ENCODE measurements around the gene MCRS1.

Gene MCRS1

GRCh38 chr12:49582201-49582600 is 14.3 kb upstream of the MCRS1 start:
- no peak for DNase-seq

DNA sequence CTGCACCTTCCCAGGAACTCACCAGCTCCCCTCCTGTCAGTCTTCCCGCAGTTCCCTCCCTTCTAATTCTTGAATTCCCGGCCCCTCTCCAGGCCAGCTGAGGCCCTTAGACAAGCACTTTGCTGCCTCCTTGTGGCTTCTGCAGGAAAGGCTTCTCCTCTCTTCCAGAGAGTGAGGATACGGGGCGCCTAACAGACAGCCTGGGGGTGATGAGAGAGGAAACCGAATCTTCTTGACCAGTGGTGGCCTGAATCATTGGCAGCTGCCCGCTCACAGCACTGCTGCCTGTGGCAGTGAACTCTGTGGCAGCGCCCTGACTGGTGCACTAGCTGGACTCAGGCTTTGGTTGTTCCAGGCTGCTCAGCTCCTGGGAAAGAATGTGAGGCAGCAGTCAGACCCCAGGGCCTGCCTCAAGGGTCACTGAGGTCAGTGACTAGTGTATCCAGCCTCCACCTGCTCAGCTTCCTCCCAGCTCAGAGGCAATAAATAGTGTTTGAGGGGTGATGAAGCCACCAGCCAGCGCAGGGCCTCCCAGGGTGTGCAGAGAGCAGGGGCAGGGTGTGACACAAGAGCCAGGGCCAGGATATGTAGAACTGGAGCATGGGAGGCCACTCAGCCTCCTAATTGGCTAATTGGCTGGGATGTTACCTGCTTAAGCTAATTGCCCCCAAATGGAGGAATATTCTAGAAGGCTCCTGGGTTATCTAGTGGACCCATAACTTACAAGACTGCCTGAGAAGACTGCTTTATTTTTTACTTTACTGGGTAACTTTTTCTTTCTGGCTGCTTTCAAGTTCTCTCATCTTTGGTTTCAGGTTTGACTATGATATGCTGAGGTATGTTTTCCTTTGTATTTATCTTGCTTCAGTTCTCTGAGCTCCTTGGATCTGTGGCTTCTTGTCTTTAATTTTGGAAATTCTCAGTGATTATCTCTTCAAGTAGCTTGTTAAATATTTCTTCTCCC is 12.9 kb upstream of the MCRS1 start:
- DNase-seq: peak; percentile 43 to 61

GRCh38 chr12:49578471-49579112 is 10.7 kb upstream of the MCRS1 start:
- DNase-seq: no peak

- no peak for DNase-seq
Observed at GRCh38 chr12:49577589-49578315, 9.8 kb upstream of the MCRS1 start.

DNA sequence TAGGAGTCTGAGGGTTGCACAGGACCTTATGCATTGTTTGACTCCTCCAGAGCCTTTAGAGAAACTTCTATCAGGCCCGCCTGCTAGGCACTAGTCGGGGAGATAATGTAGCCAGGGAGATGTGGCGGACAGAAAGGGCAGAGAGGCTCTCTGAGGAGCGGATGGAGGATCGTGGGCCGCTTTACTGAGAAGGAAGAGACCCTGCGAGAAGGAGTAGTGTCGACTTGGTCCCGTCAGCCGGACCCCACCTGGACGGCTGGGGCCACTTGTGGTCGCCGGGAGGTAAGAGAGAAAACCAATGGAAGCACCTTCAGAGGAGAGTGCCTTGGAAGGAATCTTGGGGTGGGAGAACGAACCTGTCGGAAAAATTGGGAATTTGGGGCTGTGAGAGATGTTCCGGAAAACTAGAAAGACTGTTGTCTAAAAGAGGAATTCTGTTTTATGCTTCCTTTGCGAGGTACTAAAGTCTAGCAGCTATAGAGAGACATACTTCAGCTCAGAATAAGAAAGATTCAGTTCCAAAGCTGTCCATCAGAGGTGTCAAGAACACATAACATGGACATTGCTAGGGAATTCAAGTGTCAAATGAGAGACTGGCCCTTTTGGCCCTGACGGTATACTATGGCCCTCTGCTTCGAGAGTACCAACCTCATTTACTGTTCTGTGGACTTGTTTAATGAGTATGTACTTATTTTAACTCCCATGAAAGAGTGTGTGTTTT is 660 bp upstream of the MCRS1 start:
- no peak for DNase-seq

GRCh38 chr12:49567302-49567610 is 686 bp downstream of the MCRS1 start:
- DNase-seq: no peak

GRCh38 chr12:49566361-49566760 is 1.6 kb downstream of the MCRS1 start:
- no peak for DNase-seq

DNA sequence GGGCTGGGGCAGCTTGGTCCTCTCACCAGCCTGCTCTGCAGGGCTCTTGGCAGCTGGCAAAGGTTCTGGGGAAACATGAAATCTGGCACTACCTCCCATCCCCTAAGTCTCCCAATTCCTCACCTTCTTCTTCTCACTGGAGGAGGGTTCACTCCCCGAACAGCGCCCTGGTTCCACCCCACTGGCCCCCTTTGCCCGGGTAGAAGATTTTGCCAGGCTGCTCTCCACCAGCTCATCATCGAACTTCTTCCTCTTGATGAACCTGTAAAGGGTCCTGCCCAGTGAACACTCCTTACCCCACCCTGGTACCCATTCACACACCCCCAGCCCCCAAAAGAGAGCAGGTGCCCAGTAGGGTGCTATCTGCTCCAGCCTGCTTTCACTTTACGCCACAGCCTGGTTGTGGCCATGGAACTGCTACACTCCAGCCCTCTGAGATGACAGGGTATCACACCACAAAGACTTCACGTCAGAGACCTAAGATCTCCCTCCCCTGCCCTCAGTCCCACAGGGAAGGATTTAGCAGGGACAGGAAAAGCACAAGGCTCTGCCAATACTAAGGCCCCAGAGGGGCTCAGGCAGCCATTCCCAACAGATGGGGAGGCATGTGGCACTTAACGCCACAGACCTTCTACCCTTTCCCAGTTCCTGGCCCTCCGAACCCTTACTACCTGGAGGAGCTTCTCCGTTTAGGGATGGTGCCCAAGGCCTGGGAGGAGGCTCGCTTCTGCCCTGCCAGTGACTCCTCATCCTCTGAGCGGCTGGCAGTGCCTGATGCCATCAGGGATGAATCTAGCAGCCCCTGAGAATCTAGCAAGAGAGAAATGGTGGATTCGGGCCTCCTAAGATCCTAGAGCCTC is 2.3 kb downstream of the MCRS1 start:
- DNase-seq: no peak

DNA sequence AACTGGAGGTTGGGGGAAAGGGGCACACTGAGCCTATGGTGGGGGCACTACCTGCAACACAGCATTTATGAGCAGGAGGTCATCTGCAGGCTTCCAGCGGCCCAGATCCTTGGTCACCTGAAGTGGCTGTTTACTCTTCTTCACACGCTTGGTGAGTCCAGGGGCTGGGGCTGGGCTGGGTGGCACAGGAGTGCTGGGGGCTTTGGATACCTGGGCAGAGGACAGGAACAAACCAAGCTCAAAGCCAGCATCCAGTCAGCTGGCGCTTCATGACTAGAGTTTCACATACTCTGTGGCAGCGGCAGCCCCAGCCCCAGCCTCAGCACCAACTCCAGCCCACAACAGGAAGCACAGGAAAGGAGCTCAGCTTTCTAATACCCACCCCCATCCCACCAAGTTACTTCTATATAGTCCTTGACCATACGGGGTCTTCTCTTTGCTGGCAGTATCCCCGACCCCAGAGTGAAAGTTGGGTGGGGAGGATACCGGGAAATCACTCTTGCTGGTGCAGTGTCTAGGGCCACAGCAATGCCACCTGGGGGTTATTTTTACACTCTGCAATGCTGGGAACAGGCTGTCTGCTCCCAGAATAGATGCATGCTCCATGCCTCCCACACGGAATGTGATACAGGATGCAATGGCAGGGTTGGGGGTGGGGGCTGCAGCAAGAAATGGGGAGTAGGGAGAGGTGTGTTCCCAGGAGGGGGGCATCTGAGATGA is 3.1 kb downstream of the MCRS1 start:
- DNase-seq: no peak

GRCh38 chr12:49563951-49564685 is 3.8 kb downstream of the MCRS1 start:
- DNase-seq: no peak

DNA sequence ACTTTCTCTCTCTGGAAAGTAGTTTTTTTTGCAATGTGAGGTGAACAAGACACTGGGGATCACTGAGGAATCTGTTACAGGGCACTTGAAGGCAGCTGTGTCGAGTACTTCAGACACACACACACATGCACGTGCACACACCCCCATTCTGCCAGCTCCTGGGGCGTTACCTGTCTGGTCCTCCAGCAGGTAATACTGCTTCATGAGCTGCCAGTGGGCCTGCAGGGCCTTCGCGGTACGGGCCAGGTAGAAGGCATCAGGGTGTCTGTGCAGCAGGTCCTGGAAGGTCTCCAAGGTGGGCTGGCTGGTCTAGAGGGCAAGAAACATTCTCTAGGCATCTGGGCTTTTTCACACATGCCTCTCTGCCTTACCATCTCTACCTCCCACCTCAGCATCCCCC is 5.1 kb downstream of the MCRS1 start:
- DNase-seq: no peak

- no peak for DNase-seq
Observed at GRCh38 chr12:49562233-49562632, 5.7 kb downstream of the MCRS1 start.

- no peak for DNase-seq
Observed at GRCh38 chr12:49560695-49561094, 7.2 kb downstream of the MCRS1 start.

GRCh38 chr12:49559011-49559675 is 8.8 kb downstream of the MCRS1 start:
- no peak for DNase-seq

DNA sequence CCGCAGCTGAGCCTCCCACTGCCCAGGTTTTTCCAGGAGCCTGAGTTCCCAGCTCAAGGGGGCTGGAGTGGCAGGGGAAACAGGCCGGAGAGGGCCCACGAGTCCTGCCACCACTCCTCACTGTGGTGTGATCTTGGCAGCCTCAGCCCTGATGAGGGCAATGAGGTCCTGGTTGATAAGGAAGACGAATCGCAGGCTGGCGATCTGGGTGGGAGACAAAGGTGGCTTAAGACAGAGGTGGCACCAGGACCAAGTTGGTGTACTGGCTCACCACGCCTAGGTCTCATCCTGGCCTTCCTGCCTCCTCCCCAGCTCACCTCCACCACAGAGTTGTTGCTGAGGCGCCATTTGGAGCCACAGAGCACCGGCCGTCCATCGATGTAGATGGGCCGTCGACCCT is 9.4 kb downstream of the MCRS1 start:
- DNase-seq: no peak

DNA sequence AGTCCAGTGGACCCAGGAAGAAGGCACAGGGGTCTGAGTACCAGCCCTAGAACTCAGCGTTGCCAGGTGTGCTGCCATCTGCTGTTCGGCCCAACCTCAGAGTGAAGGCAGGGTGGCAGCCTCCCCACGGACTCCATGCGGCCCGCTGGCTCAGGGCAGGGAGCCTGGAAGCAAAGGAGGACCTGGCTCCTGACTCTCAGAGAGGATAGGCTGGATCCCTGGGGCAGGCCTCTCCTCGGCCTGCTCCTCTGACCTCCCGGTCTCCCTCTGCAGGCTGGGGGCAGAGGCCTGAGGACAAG is 10.1 kb downstream of the MCRS1 start:
- no peak for DNase-seq

GRCh38 chr12:49557187-49557916 is 10.6 kb downstream of the MCRS1 start:
- no peak for DNase-seq

DNA sequence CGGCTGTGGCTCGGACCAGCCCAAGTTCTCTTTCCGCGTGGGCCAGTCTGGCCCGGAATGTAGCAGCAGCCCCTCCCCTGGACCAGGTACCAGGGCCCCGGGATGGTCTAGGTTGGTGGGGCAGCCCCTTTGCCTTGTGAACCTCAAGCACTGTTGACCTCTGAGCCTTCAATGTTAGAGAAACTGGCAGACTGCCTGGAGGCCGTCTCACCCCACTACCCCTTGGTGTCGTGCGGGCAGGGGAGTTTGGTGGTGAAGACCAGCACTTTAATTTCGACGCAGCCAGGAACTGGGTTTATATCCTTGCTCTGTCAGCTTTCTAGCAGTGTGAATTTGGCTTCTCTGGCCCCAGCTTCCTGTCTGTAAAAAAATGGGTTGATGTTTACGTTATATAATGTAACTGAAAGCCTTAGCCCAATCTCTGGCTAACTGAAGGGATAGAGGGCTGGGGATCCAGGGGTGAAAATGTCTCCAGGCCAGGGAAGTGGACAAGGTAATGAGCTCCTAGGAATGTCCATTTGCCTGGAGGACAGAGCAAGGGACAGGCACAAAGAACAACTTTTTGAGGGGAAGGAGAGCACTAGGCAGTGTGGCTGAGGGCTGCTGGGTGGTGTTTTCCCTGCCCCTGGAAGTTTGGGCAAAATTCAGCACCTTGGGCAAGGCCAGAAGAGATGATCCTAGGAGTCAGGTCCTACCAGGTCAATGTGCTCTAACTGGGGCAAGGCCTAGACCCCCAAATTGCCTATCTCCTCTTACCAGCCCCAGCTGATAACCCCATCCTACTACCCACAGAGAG is 11.4 kb downstream of the MCRS1 start:
- no peak for DNase-seq

Measured in activated CD4-positive, alpha-beta T cell treated with anti-CD3 and anti-CD28 coated beads for 4 hours (primary cell).